Dermis blood vessel endothelial cell (primary cell): Measurements from ENCODE around the gene PCIF1. TPM values are rescaled to one million over a fixed set of nuclear protein-coding genes. Genes with fewer than 3 reads are reported as not detected.

Source experiments
- DNase-seq: peaks from one replicate; pipeline ENCODE4 v3.0.0; 2010
- total RNA-seq: library from RNA; depleted of rRNA; stranded (reverse); fragments of >200 nt; gene quantifications from 2 replicates; pipeline ENCODE4 v1.2.3, GENCODE V29; 2014

Gene PCIF1
- total RNA-seq, 1 donor from 2014 or later: 13.3 TPM

DNA sequence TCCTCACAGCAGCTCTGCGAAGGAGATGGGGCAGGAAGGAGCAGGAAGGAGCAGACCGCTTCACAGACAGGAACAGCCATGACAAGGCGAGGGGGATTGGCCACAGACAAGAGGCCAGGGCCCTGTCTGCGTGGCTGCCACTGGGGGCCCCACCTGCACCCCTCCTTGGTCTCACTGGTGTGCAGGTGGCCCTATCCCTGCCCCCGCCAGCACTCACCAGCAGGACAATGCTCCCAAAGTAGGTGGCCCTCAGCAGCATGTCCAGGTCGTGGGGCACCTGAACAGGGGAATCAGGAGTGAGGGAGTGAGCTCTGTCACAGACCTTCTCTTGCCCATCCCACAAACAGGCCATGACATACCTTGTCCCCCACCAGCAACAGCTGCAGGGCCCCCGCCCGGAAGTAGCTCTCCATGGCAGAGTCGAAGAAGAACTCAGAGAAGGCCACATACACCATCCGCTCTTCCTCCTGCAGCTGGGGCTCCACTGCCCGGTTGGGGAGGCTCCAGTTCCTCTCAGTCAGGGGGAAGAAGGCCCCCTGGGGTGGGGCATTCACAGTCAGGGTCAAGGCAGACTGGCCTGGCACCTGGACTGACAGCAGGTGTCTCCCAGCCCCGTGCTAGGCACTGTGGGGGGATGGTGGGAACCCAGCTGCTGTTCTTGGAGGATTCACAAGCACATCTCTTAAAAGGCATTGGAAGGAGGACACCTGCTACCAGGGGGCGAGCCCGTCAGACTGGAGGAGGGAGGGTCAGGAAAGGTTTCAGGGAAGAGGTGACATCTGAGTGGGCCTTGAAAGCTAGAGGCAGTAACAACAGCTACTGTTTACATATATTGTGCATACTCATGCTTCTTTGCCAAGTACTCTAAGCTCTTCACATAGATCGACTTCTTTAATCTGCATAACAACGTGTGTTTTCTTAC lies 29.6 kb upstream of the PCIF1 start:
- DNase-seq: no peak

DNA sequence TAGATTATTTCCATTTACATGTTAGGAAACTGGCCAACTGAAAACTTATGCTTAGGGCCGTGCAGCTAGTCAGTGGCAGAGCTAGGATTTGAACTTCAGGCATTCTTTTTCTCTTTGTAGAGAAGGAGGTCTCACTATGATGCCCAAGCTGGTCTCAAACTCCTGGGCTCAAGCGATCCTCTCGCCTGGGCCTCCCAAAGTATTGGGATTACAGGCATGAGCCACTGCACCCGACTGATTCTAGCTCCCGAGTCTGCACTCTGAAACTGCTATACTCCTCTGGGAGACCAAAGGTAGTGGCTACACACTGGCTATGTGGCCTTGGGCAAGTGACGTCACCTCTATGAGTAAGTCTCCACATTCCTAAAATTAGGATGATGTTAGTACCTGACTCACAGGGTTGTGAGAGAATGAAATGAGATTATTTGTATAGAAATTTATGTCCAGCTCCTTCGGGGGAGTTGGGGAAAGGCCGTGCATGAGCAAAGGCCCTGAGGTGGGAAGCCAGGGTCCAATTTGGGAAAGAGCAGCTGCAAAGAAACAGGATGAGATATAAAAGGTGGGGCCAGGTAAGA lies 28.9 kb upstream of the PCIF1 start:
- DNase-seq: no peak

DNA sequence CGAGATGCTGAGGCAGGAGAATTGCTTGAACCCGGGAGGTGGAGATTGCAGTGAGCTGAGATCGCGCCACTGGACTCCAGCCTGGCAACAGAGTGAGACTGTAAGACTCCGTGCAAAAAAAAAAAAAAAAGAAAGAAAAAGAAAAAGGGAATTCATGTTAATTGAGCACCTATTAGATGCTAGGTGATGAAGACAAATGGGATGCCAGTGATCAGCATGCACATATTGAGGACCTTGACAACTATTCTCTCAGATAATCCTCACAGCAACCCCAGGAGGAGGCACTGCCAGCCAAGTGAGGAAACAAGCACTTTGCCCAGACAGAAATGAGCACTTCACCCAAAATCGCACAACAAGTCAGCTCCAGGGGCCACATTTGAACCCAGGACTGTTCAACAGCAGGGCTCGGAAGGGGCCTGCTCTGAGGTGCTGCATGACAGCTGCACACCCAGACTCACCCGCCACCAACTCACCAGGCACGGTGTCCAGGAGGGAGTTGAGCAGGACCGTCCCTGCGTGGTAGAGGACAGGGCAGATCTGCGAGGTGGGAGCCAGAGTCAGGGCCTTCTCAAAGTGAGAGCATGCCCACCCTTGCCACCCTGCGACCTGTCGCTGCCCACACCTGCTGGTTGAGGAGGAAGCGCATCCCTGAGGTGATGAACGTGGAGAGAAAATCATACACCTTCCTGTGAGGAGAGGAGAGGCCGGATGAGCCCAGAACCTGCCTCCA lies 27.1 kb upstream of the PCIF1 start:
- DNase-seq: no peak

DNA sequence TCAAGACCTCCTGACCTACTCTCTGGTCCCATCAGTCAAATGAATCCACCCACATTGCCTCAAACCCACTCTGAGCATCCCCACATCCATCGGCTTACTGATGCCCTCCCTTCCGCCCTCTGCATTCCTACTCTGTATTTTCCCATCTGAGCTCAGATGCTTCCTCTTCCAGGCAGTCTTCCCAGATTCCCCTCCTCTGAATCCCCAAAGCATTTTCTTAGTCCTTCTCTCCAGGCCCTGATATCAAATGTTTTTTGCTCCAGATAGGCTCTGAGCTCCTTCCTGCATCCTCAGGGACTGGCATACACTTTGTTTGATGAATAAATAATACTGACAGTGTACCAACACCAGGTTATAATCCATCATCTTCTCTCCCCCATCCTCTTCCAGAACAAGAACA lies 26.4 kb upstream of the PCIF1 start:
- DNase-seq: no peak

DNA sequence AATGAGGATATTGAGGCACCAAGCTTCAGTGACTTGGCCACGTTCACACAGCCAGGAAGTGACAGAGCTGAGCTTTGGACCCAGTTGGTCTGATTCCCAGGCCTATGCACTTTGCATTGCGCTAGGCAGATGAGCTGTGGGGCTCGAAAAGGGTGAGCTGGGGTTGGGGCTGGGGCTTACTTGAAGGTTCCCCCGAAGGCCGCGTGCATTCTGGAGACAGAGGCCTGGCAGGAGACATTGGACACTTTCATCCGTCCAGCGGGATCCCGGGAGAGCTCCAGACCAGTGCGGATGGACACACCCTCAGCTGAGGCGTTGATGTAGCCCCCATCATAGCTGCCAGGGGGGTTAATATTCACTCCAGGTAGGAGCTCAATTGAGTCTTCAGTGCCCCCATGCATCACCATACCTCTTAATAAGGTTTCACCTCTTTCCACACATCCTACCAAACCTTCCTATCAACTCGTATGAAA lies 25.1 kb upstream of the PCIF1 start:
- no peak for DNase-seq

DNA sequence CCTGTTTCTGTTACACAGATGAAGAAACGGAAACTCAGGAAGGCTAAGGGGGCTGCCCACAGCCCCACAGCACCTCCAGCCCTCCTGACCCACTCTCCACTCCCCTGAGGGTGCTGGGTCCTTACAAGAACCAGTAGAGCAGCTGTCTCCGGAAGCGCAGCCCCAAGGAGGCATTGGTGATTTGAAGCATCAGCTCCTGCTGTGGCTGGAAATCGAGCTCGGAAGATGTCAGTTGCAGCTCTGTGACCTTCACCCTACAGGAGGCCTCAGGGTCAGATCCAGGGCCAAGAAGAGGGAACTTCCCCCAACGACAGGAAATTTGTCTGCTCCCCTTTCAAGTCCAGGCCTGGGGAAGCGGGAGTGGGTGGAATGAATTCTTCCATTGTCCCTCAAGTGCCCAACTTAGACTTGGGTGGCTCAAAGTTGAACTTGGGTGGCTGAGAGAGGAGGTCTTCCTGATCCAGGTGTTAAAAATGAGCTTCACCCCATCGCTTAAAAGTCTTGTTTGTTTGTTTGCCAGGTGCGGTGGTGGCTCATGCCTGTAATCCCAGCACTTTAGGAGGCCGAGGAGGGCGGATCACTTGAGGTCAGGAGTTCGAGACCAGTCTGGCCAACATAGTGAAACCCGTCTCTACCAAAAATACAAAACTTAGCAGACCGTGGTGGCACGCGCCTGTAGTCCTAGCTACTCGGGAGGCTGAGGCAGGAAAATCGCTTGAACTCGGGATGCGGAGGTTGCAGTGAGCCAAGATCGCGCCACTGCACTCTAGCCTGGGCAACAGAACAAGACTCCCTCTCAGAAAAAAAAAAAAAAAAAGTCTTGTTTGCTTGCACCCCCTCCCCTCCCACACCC lies 24.4 kb upstream of the PCIF1 start:
- DNase-seq: no peak

DNA sequence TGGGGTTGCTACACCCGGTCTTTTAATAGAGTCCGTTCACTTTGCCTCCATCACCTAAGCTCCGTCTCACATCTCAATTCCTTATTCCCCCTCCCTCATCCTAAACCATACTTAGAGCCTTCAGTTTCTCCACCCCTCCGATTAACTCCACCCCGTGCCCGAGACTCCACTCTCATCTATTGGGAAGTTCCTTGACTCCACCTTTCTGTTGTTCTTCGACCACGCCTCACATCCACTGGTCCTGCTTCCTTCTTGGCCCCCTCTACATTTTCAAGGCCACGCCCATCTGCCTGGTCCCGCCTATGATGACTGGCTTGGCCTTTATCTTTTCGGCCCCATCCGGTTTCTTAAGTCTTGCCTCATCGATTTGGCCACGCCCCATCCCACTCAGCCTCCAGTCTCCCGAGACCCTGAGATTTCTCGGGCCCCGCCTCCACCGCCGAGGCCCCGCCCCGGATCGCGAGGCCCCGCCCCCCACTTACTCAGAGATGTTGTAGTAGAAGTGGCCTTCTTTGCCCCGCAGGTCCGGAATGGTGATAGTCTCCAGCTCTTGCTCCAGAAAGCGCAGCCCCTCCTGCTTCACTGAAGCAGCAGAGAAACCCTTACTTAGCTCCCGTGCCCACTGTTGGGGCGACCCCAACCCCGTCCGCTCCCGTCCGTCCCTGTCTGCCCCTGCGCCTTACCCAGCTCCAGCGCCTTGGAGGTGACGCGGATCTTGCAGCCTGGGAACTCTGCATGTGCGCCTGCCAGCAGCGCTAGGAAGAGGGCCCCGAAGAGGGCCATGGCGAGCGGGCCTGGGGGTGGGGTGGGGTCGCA lies 23.6 kb upstream of the PCIF1 start:
- peak; percentile 99 for DNase-seq

DNA sequence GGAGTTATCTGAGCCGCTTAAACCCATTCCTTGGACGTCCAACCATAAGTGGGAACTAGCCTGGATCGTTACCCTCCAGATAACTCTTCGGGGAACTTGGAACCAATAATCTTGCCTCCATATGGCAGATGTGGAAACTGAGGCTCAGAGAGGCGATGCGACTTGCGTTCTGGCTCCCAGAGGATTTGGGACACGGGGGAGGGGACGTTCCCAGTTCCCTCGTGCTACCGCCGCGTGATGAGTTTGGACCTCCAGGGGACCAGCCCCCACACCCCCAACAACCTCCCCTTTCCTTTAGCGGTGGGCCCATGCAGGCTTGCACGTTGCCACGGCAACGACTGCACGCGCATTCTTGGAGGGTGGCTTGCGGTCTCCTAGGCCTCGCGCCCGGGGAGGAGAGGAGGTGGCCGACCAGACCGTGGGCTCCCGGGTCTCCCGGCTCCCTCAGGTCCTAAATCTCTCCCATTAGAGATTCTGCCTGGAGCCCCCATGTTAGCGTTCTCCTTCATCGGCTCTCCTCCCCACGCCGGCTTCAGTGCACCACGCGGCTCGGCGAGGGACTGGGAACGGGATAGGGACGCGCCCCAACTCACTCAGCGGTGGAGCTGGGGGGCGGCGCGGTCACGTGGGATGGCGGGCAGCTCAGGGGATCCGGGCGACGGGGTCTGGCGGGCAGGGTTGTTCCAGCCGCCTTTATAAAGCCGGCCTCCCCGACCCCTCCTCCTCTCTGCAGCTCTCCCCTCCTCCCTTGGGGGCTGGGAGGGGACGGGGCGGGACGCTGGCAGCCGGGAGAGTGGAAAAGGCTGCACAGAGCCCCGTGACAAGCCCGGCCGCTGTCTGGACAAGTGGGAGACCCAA lies 22.8 kb upstream of the PCIF1 start, which contains the start of gene PLTP:
TSS of gene PLTP (minus strand) at position 670 of the 858 bp plus-strand sequence. CDS start 703 bp downstream, outside the sequence.
- DNase-seq: peak; percentile 21

DNA sequence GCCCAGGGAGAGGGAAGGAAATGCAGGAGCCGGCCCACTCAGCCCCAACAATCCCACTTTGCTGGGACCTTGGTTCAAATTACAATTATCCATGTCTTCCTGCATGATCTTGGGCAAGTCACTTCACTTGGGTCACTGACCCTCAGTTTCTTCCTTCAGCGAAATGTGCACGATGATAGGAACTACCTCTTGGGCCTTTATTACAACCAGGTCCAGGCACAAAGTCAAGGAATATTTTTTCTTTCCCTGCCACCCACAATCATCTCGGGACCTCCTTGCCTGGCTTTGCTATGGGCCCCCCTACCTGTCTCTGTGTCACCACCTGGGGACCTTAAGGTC lies 22.2 kb upstream of the PCIF1 start:
- DNase-seq: no peak

DNA sequence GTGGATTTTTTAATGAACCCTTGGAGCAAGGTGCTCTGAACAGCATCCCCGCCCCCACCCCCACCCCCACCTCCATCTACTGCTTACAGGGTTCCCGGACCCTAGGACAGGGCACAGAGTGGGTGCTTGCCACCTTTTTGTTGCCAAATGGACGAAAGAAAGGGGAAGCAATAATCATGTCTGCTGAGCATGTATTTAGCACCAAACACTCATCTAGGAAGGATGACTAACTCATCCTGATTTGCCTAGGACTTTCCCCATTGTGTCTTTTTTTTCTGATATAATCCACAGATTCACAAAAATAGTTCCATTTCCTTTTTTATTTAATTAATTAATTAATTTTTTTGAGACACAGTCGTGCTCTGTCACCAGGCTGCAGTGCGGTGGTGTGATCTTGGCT lies 21.4 kb upstream of the PCIF1 start:
- peak; percentile 67 for DNase-seq

DNA sequence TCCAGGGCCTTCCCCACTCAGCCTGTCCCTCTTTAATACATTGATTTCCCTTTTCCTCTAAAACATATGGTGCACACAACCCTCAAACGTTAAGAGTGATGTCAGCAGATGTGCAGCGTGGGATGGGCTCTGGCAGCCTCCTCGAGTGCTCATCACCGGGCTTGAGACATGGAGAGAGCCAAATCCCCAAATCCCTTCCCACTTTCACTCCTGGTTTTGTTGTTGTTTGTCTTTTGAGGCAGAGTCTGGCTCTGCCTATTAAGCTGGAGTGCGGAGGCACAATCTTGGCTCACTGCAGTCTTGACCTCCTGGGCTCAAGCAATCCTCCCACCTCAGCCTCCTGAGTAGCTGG lies 16.7 kb upstream of the PCIF1 start:
- no peak for DNase-seq

DNA sequence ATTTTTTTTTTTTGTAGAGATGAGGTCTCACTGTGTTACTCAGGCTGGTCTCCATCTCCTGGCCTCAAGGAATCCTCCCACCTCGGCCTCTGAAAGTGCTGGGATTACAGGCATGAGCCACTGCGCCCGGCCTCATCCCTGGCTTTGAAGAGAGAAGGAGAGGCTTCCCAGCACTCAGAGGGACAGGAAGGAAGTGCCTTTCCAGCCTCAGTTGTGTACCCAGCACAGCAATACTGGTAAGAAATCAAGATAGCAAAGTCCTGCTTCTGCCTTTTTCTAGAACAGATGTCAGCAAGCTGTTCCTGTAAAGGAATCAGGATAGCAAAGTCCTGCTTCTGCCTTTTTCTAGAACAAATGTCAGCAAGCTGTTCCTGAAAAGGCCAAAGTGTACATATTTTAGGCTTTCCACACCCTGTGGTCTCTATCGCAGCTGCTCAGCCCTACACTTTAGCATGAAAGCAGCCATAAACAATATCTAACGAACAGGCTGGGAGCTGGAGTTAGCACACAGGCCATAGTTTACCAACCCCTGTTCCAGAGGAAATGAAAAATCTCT lies 16.2 kb upstream of the PCIF1 start:
- DNase-seq: no peak

DNA sequence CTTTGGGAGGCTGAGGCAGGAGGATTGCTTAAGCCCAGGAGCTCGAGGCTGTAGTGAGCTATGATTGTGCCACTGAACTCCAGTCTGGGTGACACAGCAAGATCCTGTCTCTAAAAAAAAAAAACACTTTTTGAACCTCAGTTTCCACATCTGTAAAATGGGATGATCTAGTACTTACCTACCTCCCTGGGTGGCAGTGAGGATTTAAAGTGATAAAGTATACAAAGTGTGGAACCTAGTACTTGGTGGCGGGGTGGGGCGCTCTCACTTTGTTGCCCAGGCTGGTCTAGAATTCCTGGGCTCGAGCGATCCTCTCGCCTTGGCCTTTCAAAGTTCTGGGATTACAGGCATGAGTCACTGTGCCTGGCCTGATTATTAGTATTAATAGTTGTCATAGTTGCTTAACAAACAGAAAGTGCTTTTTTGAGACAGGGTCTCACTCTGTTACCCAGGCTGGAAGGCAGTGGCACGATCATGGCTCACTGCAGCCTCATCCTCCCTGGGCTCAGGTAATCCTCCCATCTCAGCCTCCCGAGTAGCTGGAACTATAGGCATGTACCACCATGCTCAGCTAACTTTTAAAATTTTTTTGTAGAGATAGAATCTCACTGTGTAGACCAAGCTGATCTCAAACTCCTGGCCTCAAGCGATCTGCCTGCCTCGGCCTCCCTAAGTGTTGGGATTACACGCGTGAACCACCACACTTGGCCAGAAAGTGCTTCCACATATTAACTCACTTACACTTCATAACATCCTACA lies 15.5 kb upstream of the PCIF1 start:
- no peak for DNase-seq

DNA sequence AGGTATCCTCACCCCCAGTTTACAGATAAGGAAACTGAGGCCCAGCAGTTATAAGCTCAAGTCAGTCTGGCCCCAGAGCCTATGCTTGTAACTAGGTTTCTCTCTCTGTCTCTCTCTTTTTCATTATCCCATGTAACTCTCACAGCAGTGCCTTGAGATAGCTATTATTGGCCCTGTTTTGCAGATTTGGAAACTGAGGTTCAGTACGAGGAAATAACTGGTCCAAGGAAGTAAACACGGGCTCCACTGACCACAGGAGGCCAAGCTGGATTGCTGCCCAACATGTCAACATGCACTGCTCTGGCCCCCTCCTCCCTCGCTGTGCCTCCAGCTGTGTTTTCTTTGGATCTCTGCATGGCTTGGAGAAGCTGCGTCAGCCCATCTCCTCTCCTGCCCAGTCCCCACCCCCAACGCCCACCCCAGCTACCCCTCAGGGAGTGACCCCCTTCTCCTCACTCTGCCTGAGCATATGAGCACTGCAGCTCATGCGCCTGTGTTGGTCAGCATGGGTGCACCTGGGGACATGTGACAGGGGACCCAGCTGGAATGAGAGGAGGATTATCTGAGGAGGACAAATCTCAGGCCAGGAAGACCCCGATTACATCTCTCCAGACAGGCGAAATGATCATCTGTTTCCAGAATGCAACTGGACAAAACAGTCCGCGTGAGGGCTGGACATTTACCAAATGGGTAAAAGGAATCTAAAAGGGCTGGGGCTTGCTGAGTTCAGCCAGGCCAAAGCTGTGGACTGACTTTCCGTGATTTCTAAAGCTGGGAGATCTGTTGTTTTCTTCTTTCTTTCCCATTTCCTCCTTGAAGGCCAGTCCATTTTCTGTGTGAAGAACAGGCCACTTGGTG lies 14.7 kb upstream of the PCIF1 start:
- peak; percentile 76 for DNase-seq

DNA sequence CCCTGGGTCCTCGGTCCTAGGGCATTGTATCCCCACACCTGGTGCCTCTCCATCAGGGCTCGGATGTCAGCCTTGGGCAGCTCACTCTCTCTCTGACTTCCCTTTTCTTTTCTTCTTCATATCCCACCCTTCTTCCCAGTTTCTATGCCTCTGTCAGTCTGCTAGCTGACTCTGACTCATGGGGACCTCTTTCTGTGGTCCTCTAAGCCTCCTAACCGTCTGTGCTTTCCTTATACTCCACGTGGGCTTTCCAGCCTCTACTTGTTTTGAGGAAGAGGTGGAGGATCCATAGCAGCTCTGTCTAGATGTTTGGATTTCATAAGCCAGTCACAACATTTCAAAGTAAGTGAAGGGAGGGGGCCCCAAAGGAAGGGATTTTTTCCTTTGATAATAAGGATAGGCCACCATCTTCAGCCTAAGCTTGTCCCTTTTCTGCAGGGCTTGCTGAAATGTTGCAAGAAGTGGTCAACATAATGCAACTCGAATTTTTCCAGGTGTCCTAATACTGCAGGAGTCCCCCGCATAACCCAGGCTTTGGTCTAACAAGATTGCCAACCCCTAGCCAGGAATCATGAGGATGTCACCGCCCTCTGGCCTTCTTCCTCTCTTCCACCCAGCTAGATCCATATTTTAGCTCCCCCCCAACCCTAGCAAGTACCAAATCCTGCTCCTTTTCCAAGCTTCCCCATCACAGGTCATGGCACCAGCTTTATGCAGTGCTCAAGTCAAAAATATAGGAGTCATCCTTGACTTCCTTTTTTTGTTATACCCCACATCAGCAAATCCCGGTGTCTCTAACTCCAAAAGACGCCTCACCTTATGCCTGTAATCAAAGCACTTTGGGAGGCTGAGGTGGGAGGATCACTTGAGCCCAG lies 13.8 kb upstream of the PCIF1 start:
- DNase-seq: no peak

DNA sequence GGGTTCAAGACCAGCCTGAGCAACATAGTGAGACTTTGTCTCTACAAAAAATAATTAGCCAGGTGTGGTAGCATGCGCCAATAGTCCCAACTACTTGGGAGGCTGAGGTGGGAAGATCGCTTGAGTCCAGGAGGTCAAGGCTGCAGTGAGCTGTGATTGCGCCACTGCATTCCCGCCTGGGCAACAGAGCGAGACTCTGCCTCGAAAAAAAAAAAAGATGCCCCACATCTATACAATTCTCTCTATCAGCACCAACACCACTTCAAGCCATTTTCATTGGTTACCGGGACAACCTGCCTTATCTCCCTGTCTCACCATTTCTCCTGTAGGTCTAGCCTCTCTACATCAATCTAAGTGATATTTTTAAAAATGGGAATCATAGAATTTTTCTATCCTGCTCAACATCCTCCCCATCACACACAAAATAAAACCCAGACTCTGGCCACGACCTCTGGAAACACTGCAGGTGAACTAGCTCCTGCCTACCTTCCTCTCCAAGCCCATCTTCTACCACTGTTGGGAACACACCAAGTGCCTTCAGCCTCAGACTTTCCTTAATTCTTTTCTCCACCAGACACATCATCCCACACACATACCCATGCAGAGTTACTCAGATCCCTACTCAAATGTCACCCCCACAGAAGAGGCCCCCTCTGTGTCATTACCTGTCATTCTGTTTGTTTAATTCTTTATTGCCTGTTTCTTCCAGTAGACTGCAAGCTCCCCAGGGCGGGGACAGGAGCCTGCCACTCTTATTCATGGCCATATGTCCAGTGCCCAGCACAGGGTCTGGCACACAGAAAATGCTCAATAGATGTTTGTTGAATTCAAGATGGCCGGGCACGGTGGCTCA lies 12.9 kb upstream of the PCIF1 start:
- DNase-seq: no peak
